CD1c-positive myeloid dendritic cell (primary cell): ENCODE measurements around the gene NEK7.

Experiments used
- DNase-seq: peaks from one replicate; pipeline ENCODE4 v3.0.0-alpha.2; 2016; ENCODE audit errors: extremely low spot score

Gene NEK7

DNA sequence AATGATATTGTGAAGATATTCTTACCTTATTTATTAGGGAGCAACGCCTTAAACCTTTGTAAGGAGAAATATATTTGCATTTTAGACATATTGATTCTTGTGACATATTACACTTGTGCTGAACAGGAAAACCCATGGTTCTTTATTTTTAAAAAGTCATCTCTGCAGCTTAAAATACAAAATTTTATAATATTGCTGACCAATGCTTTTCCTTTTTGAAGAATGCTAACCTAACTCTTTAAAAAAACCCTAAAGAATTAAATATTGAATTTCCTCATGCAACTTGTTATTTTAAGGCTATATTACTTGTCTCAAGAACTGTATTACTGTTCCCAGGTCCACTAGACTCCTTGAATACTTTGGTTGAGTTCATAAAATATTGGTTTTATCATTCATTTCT is 99.0 kb downstream of the NEK7 start:
- DNase-seq = no peak

DNA sequence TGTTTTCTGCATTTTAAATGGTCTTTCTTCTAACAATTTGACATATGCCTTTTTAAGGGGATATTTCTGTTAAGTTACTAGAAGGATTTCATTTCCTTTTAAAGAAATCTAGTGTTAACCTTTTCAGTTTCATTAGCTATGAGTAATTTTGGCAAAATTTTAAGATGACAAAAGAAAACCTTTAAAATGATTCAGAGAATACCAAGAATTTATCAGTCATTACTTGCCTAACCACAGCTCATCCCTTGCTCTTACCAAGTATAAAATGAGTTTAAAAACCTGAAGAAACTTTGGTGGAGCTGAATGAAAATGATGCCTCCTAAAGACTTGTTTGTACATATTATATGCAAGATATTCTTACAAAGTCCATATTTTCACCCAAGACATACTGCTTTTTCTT is 101.7 kb downstream of the NEK7 start:
- DNase-seq = peak; percentile 12

DNA sequence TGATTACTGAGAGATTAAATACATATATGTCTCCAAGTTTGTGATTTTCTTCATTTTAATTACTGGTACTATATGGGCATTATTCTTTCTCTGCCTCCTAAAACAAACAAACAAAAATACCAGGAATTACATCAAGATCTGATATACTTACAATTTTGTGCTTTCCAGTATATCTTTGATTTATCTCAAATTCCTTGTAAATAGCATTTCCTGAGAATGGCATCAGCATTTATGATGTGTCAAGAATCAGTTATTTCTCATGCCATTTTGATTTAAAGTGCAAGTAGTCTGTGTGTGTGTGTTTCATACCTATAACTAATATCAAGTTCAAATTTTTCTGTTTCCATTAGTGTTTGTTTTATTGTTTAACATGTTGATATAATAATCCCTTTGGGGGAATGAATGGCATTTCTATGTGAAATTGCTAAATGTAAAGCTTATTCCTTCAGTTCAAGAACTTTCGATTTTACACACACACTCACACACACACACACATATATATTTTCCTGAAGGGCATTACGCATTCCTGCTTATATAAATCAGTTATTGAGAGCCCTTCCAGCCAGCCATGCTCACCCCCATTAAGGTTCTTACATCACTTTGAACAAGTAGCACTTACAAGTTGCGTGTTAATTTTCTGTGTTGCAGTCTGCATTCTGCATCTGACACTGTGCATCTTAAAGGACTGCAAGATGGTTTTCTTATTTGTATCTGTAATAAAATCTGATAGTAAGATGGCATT is 102.7 kb downstream of the NEK7 start:
- DNase-seq = no peak

DNA sequence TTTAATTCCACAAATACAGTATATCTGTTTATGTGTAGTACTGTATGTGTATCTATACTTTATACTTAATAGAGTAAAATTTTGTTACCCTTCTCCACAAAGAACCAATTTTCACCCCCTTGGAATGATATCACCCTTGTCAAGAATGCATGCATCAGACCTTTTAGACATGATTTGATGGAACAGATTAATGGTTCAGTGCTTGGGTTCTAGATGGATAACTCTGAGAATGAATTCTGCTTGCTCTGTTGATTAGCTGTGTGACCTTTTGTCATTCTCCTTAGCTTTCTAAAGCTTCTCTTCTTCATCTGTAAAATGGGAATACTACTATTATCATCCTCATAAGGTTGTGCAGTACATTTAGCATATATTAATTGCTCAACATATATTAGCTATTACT is 105.1 kb downstream of the NEK7 start:
- DNase-seq = no peak

DNA sequence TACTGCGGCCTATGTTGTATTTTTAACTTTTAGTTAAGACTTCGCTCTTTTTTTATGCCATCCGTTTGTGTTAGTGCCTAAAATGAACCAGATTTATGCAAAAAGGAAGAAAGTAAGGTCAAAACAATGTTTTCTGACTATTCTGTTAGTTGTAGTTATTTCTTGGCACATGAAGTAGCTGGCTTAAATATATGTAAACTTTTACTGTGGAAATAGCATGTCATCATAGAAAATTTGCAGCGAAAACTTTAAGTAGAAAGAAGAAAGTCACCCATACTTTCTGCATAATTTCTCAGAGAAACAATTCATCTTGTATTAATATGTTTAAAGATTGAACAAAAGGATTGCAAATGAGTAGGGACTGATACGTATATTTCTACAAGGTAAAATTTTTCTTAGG is 106.4 kb downstream of the NEK7 start:
- DNase-seq = no peak

DNA sequence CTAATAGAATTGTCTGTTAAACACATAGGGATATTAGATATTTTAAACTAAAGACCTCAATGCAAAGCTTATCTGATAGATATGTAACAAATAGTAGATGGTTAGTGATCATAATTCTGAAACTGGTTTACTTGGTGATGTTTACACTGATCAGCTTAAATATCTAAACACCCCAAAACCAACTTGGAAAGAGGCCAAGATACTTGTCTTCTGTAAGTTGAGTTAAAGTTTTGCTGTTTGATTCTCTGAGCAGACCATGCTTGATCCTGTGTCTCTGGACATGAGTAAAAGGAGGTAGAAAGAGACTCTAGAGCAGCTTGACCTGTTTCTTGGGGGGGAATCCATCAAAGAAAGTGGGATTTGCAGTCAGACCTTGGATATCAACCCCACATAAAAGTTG is 107.5 kb downstream of the NEK7 start:
- DNase-seq = no peak

DNA sequence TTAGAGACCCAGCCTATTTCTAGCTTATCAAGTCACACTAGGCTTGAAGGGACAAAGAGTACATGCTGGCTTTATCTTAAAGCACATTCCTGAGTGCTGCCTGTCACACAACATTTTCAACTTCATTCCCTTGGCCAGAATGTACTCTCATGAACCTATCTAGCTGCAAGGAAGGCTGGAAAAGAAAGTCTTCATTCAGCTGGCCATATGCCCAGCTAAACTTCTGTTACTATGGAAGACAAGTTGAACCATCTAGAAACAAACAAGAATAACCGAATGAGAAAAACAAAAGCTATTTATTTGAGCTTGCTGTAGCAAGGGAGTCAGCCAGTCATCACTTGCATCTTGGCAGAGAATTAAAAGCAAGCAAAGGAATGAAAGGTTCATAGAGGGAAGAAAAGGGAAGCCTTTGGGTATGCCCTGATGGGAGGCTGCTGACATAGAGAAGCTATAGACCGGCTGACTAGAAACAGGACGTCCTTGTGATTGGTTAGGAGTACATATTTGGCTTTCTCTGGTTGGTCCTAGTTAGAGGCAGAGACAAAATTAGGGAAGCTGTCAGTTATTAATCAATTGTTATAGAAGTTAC is 108.4 kb downstream of the NEK7 start:
- DNase-seq = no peak

DNA sequence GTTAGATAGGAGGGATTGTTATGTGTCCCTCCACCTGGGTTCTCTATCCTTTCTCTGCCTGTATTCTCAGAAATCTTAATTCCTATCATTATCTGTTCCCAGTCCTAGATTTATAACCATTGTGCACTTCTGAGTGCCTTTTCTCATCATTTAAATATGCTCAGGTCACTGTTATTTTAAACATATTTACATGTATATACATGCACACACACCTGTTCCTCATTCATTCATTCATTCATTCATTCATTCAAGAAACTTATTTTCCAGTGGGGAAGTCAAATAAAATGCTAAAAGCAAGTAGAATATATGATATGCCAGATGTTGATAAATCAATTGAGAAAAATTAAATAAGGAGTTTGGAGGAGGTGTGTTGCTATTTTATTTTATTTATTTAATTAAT is 110.3 kb downstream of the NEK7 start:
- no peak for DNase-seq

DNA sequence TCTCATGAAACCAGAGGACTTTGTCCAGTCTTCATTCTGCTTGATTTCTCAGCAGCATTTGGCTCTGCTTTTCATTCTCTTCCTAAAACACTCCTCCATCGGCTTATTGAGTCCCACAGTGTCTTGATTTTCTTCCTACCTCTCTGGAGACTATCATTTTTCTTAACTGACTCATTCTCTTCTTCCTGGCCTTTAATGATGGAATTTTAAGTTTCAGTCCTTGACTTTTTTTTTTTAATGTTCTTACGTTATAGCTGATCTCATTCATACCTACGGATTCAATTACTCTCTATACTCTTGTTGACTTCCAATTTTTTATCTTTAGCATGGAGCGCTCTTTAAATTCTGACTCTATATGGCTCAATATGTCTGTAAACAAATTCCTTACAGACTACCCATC is 111.1 kb downstream of the NEK7 start:
- no peak for DNase-seq

DNA sequence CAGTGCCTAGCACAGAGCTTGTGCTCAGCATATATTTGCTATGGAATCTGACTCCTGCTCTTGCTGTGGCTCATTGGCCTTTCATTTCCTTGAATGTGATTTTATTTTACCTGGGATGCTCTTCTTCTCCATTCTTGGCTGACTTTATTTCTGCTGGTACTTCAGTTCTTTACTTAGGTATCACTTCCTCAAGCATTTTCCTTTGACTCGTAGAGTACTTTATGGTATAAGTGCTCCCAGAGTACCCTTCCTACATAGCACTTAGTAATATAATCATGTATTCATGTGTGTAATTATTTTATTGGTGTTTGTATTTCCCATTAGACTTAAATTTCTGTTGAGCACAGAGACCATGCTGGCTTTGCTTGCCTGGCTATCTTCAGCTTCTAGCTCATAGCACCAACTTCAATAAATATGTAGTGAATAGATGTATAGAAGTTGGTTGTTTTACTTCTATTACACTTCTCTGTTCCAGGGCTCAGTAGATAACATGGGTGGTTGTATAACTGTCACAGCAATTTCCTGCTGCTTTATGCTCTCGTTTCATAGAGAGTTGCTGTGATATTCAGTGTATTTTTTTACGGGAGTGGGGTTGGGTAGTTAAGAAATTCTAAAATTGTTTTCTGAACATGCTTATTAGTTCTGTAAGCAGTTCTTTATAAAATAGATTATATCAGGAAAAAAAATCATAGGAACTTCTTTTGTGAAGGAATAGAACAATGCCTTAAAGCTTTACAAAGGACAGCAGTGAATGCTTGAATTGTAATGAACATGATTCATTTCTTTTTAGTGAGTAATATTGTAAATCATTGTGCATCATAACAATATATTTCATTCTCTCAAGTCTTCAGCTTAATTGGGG is 112.2 kb downstream of the NEK7 start:
- DNase-seq = no peak

DNA sequence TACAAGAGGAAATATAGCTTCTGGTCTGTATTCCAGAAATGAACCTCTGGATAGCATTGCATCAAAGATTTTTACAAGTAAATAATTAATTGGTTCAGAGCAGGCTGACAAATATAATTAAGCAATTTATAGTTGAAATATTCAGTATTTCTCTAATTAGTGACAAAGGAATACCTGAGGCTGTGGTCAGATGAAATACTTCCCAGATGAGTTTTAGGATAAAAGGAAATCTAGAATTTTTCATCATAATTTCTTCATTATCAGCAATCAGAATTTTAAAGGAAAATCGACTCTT is 112.8 kb downstream of the NEK7 start:
- no peak for DNase-seq

DNA sequence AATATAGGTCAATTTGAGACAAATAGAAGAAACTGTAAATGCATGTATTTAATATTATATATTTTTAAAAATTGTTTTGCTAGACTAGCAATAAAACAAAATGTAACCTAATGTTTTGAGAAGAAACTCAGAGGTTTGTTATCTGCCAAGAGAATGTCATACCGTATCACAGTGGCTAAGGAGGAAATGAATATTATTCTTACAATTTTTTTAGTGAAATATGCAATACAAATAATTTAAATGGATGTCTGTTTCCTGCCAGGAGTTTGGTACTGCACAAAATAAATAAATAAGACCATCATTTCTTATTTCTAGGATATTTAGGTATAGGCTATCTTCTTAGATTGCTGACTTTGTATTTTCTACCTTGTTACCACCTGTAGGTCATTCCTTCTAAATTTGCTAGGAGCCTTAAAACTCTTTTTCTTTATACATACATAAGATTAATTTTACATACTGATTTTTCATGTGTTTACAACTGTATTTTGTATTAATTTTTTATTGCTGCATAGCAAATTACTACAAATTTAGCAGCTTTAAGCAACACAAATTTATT is 113.6 kb downstream of the NEK7 start:
- no peak for DNase-seq

DNA sequence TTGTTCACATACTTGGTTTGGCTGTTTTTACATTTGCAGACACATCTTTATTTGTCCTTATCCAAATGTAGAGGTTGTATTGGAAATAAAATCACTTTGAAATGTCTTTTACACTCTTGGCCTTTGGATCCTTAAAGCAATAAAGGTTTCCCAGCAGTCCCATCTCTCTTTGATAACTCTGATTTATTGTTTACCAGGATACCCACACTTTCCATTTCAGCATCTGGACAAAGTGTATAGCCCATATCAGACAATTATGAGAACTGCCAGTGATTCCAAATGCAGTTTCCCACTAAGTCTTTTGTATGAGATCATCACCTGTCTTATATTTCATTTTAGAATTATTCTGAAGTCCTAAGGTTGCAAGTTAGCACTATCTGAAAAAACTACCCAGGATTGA is 114.7 kb downstream of the NEK7 start:
- DNase-seq = no peak

DNA sequence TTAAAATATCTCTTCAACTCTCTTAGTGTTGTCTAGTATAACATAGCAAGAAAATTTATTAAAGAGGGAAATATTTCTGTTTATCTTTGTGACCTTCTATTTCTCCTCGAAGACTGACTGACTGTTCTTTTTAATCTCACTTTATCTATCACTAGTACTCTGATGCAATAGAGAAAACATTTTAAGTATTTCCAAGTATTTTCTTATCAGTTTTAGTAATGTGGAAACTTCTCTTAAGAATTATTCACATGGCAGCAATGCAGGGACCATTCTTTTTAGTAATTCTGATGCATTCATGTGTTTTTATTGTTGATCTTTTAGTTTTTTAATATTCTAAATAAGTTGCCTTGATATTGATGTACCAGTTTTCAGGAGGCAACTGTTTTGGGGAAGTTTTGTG is 115.7 kb downstream of the NEK7 start:
- DNase-seq = no peak

DNA sequence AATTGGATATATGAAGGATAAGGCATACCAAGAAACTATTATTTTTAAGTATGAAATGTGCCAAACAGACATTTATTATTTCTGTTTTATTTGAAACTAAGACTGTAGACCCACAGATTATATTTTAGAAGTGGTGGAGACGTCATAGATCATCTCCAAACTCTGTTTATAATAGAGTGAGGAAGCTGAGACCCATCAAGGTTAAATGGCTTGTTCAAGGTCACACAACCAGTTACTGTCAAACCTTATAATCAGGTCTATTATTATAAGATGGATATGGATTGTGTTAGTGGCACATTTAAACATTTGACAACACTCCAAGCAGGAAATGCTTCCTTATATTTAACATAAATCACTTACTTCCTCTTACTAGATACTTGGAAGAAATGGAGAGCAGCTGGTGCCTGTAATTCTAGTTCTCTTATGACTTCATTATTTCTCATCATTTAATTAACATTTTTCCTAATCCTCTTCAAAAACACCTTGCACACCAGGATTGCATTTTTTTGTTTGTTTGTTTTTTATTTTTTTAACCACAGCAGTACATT is 117.0 kb downstream of the NEK7 start:
- peak; percentile 15 for DNase-seq

DNA sequence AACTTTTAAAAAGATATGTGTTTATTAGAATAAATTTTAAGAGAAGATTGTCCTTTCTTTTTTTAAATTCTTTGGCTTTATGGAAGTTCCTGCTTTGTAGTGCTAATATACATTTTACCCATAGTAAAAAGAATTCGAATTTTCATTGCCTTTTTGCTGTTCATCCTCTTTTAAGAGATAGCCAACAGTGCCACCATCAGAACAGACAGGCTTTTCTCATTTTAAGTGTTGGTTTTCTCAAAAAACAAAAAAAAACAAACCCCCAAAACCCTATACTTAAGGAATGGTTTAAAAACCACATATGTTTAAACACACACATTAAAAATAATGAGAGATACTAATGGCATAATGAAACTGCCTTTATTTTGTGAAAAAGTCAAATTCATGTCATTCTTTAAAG is 118.8 kb downstream of the NEK7 start:
- DNase-seq = no peak

DNA sequence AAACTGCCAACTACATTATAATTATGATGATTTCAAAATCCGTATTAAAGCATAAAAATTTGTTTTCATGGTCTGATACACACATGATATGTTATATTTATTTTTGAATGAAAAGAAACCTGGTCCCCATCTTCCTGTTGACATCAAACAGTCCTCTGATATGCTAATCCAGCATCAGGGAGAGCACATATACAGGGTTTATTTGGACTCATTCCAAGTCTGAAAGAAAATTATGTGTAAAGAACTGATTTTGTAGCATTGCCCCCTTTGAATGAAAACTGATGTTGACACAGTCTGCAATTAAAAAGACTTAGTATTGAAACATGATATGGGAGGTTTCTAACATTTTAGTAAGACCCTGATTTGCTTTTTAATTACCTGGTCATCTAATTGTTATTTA is 119.4 kb downstream of the NEK7 start:
- no peak for DNase-seq

DNA sequence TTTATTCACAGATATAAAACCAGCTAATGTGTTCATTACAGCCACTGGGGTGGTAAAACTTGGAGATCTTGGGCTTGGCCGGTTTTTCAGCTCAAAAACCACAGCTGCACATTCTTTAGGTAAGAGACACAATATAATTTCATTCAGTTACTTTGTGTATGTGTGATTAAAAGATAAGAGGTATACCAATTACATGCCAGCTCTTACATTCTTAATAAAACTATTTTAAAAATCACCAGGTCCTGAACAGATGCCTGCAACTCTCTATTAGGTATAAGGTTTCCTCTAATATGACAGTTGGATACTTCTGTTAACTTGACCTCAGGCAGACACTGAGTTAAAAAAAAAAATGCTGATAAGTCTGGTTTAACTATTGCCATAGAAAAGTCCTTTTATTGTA is 122.1 kb downstream of the NEK7 start:
- no peak for DNase-seq

DNA sequence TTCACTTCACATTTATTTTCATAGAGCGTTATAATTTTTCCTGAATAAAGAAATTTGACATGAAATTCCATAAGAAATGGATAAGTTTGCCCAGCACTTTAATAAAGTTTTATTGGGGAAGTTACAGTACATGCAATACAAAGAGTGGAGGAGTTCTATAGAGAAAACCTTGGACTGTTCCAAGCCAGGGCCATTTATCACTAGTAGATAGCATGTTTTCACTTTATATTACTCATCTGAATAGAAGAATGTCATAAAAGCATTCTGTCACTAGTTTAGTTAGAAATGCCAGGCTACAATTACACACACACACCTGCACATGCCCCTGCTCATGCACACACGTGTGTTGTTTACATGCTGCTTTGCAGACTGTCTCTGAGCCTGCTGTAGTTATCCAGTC is 123.3 kb downstream of the NEK7 start:
- no peak for DNase-seq

DNA sequence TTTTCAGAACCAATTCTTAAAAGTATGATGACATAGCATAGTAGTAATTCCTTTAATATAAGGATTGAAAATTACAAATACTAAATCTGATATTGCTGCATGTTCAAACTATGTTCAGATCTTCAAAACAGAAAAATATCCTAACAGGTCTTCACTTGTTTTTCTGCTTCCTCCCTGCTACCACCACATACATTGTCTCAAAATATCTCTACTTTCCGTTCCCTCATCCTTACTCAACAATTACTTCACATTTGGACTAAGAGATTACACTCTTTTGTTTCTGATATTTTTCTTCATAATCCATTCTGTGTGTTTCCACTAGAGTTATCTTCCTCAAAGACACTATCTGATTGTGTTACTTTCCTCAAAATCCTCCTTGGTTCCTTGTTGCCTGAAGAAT is 125.1 kb downstream of the NEK7 start:
- DNase-seq = no peak

DNA sequence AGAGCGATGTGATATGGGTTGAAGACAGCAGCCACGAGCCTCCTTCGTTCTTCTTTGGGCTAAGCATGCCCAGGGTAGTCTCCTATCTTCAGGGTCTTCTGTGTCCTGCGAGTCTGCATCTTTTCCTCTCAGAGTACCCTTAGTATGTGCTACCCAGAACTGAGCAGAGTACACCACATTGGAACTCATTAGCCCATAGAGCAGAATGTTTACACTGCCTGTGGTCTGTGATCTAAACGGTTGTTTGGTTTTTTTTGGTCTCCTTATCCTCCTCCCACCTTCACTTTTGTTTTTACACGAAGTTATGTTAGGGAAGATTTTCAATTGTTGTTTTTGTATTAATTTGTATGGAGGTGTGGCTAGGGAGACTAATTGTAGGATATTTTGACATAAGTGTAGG is 126.4 kb downstream of the NEK7 start:
- no peak for DNase-seq

DNA sequence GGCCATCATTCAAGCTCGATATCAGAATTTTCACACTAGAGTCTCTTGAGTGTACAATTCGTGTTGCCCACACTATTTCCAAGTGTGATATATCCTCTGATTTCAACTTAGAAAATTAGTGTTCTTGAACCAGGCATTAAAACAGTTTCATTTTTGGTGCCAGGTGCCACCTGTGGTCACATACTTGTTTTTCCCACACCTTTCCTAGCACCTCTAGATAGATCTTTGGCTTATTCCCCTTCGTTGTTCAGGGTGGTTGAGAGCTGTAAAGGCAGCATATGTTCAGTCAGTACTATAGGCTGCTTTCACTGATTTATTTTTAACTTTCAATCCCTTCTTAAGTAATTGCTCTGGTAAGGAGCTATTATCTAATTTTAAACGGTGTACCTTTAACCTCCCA is 131.1 kb downstream of the NEK7 start:
- DNase-seq = no peak
